ENCODE results near the gene IGFBP2.

DNA sequence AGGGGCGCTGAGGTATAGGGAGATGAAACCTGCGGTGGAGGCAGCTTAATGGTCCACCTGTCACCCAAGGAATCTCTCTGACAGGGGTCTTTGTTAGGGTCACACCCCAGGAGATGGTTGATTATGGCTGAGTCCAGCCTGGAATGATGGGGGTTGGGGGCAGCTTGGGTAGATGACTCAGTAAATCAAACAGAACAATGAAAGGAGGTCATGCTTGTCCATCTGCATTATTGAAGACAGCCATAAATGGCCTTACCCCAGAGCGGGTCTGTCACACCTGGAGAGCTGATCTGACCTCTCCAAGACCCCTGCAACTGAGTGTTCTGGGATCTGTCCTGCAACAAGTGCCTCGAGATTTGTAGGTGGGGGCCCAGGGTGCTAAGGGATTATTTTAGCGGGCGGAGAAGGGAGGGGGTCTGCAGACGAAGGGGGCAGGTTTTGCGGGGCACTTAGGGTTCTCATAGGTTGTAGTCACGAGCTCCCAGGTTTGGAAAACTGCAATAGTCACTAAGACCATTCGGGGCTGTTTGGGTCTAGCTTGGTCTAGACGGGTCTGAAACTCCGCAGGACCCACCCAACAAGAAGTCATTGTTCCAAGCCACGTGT, 771 bp upstream of the IGFBP2 start:
- no peak for TF ChIP-seq ZNF552 (CRISPR knock-in tag; IDR thresholded peaks at IDR 0.05; ENCODE audit: borderline replicate concordance)
- TF ChIP-seq, protein P1, sequence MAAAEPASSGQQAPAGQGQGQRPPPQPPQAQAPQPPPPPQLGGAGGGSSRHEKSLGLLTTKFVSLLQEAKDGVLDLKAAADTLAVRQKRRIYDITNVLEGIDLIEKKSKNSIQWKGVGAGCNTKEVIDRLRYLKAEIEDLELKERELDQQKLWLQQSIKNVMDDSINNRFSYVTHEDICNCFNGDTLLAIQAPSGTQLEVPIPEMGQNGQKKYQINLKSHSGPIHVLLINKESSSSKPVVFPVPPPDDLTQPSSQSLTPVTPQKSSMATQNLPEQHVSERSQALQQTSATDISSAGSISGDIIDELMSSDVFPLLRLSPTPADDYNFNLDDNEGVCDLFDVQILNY (CRISPR knock-in tag; conservative IDR thresholded peaks at IDR 0.05), result no peak
- no peak for TF ChIP-seq AKNA (CRISPR knock-in tag; IDR thresholded peaks at IDR 0.05; ENCODE audit: borderline replicate concordance)
- no peak for TF ChIP-seq UBTF (CRISPR knock-in tag; IDR thresholded peaks at IDR 0.05)
- no peak for TF ChIP-seq SP5 (CRISPR knock-in tag; IDR thresholded peaks at IDR 0.05; ENCODE audit: borderline replicate concordance, low read depth)
